Astrocyte of the spinal cord (primary cell): ENCODE measurements around the gene ZNF454.
A peak's percentile ranks its signal among the peaks of the same experiment; 100 is the strongest.

Experiments used
- DNase-seq: peaks from one replicate; pipeline ENCODE4 v3.0.0; 2011; ENCODE audit warnings: low read depth, low spot score
- H3K4me3 ChIP-seq: 2 replicates; pipeline ENCODE4 v1.5.1; 2011; ENCODE audit warnings: low read depth, mild to moderate bottlenecking, low read length, moderate library complexity
- CTCF ChIP-seq: IDR thresholded peaks from 2 replicates; pipeline ENCODE4 v1.5.1; 2012; ENCODE audit warnings: low read depth, mild to moderate bottlenecking, low read length, inconsistent platforms
- in situ Hi-C: cut with HindIII; loops from 2 replicates; pipeline ENCODE4 v1.10.0; 2017; ENCODE audit warnings: low sequenced_read_pairs

The ZNF454 gene

DNA sequence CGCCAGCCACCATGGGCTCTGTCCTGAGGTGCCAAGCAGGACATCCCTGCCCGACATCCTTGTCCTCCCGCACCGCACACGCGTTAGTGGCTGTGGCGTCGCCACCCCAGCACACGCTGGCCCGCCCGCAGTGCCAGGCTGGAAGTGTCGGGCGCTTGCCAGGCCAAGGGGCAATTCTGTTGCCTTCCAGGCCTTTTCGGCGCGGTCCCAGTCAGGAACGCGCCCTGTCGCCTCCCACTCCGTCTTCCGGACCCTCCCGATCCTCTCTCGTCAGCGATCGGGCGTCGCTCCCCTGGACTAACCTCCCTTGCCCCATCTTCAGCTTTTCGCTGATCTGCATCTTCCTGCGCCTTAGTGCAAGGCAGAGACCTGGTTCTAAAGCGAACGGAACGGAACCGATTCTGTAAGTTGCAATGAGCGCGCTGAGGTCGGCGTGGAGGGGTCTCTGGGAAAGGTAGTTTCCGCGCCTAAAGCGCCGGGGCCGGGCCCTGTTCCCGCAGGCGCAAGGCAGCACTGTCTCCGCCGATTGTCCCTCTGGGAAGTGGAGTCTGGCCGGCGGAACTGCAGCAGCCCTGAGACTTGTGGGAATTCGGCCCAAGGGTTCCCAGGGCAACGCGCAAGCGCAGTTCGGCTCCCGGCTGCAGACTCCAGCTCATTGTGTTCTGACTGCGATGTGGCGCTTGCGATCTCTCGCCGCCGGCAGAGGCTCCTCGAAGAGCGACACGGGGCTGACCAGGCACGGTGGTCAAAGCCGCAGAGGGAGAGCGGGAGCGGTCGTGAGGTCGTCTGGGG is at the start of gene ZNF454:
Gene ZNF454 (plus strand): TSS at position 630 of the 792 bp plus-strand sequence. CDS start 1,594 bp downstream, outside the sequence.
- in situ Hi-C loops, result no loop called here
- TF ChIP-seq CTCF, result no peak
- H3K4me3 ChIP-seq, result peak within 1 kb of the TSS; percentile 73
- peak; percentile 95 for DNase-seq

GRCh38 chr5:178895615-178896571 is 45.1 kb upstream of the ZNF454 start, which contains the start of gene ZFP2:
ZFP2 (plus strand) TSS chr5:178895913; CDS start chr5:178931314, 35,401 bp downstream.
- in situ Hi-C loops, result no loop called here
- TF ChIP-seq CTCF, result no peak
- DNase-seq, result peak; percentile 59
- peak within 1 kb of the TSS; percentile 74 for H3K4me3 ChIP-seq

- H3K4me3 ChIP-seq, result no peak overlapping the region
- DNase-seq, result no peak
- TF ChIP-seq CTCF, result no peak
- in situ Hi-C loops, result no loop called here
Measured at GRCh38 chr5:178899289-178899688, 41.7 kb upstream of the ZNF454 start.

DNA sequence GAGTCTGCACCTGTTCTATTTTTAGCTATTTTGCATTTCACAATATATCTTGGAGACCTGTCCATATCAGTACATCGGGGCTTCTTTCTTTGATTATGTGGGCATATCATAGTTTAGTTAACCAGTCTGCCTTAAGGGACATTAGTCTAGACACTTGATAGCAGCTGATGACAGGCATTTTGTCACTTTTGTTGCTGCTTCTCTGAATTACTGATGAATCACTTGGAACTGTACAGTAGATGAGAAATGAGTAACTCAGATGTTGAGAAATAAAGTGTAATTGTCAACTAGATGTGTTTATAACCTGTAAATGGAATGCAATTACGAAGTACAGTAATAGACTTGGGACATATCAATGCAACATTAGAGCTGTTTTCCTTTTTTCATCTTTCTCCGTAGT is 38.1 kb upstream of the ZNF454 start:
- no peak for DNase-seq
- in situ Hi-C loops, result no loop called here

DNA sequence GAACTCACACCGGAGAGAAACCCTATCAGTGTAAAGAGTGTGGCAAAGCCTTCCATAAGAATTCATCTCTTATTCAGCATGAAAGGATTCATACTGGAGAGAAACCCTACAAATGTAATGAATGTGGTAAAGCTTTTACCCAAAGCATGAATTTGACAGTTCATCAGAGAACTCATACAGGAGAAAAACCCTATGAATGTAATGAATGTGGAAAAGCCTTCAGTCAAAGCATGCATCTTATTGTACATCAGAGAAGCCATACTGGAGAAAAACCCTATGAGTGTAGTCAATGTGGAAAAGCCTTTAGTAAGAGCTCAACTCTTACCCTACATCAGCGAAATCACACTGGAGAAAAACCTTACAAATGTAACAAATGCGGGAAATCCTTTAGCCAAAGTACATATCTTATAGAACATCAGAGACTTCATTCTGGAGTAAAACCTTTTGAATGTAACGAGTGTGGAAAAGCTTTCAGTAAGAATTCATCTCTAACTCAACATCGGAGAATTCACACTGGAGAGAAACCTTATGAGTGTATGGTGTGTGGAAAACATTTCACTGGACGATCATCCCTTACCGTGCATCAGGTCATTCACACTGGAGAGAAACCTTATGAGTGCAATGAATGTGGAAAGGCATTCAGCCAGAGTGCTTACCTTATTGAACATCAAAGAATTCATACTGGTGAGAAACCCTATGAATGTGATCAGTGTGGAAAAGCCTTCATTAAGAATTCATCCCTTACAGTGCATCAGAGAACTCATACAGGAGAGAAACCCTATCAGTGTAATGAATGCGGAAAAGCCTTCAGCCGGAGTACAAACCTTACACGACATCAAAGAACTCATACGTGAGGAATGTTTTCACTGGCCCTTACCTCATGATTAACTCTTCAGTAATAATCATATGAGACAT is 8.9 kb upstream of the ZNF454 start:
- peak; percentile 8 for DNase-seq
- in situ Hi-C loops, result no loop called here
- TF ChIP-seq CTCF, result no peak
- H3K4me3 ChIP-seq, result no peak overlapping the region

More for the DNA sequence above, 38.1 kb upstream of the ZNF454 start:
- H3K4me3 ChIP-seq, result no peak overlapping the region
- no peak for TF ChIP-seq CTCF
